ENCODE data around the gene MIER3. TPM values are rescaled to one million over a fixed set of nuclear protein-coding genes. Genes with fewer than 3 reads are reported as not detected.

Gene MIER3
- total RNA-seq, 1 experiment from 2014 or later = 44.8 TPM

DNA sequence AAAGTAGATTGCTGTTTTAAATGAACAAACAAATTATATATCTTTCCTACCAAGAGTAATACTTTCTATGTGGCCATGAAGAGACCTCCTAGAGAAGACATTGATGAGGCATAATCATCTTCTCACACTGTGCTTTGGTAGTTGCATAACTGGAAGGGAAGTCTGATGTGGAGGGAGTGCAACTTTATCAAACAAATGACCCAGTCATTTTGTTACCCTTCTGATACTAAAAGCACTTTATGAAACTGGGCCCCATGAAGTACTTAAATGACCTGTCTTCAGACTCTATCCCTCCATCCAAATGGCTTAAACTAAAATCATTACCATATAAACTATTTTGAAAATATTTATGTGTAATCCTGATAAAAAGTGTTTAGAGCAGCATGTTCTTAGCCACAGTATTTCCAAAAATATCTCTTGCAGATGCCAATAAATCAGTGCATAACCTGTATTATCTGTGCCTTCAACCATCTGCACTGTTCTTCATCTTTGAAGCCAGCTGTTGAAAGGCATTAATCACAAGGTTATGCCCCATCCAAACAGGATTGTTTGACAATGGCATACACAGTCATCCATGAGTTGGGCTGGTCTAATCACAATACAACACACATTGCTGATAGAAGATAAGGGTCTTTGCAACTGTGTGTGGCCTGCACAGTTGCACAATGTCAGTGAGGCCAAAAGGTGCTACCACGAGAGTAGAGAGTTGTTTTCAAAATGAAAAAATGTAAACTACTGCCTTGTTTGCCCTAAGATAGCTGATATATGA lies 31.9 kb upstream of the MIER3 start:
- no peak overlapping the region for H4K91ac ChIP-seq (ENCODE audit: insufficient read length, low read depth, low read length)
- no peaks in the 10 kb centered on the region for H3K4me1 ChIP-seq (ENCODE audit: insufficient read depth, low read length)
- no peak overlapping the region for H4K8ac ChIP-seq (replicated peaks; ENCODE audit: insufficient read length, low read depth, low read length)
- no peak overlapping the region for H3K27ac ChIP-seq (ENCODE audit: insufficient read length, low read depth, low read length)
- no peaks in the 10 kb centered on the region for H3K79me1 ChIP-seq (ENCODE audit: insufficient read depth, low read depth, low read length, poor library complexity, severe bottlenecking)
- no peak overlapping the region for H2BK5ac ChIP-seq (ENCODE audit: insufficient read length, low read length)
- Mint-ChIP-seq H3K36me3 (ENCODE audit: insufficient read depth in 1 of 3, low read depth in 3 of 3) (no peaks in the 10 kb centered on the region), H3K4me3 (no peak overlapping the region), H3K9me3 (no peaks in the 10 kb centered on the region), H3K27me3 (ENCODE audit: low read depth) (no peaks in the 10 kb centered on the region; the same call in 1 of the 2 replicates), H3K27ac (no peak overlapping the region), H3K4me1 (no peaks in the 10 kb centered on the region)
- H3K56ac ChIP-seq (ENCODE audit: insufficient read length, low read depth, low read length) = no peak overlapping the region
- H2AFZ ChIP-seq (ENCODE audit: low read length) = no peak overlapping the region
- no peak overlapping the region for H3K4ac ChIP-seq (ENCODE audit: low read depth, low read length)
- H3K23ac ChIP-seq (ENCODE audit: insufficient read length, low read depth, low read length) = no peak overlapping the region
- H4K5ac ChIP-seq (ENCODE audit: insufficient read length, low read depth, low read length) = no peak overlapping the region
- no peak overlapping the region for H2AK5ac ChIP-seq (ENCODE audit: insufficient read length, low read length)
- no peak overlapping the region for H3K4me2 ChIP-seq (ENCODE audit: insufficient read depth, insufficient read length, low read length)
- H3K9me3 ChIP-seq (ENCODE audit: control insufficient read depth, low read depth, low read length) = no peaks in the 10 kb centered on the region
- H3K27me3 ChIP-seq (ENCODE audit: insufficient read depth, low read length) = no peaks in the 10 kb centered on the region
- H4K20me1 ChIP-seq (ENCODE audit: control insufficient read depth, insufficient read depth, insufficient read length) = no peaks in the 10 kb centered on the region
- H3K23me2 ChIP-seq (ENCODE audit: insufficient read length, low read depth, low read length, poor library complexity, severe bottlenecking) = no peaks in the 10 kb centered on the region
- no peak for DNase-seq
- H2BK15ac ChIP-seq (ENCODE audit: low read depth, low read length) = no peak overlapping the region
- H2BK12ac ChIP-seq (ENCODE audit: insufficient read length, low read depth, low read length) = no peak overlapping the region
- no peak overlapping the region for H3K18ac ChIP-seq (ENCODE audit: insufficient read length, low read depth, low read length)
- no peak overlapping the region for H3T11ph ChIP-seq (ENCODE audit: low read length)
- WGBS (ENCODE audit: extremely low coverage, insufficient read length, low lambda C conversion rate) = no CpG with 5 or more reads among the region's 1 CpG
- H3K14ac ChIP-seq (ENCODE audit: insufficient read depth, low read length) = no peak overlapping the region
- H3K9ac ChIP-seq (ENCODE audit: extremely low read depth, insufficient read length, low read length) = no peak overlapping the region
- H2BK120ac ChIP-seq (ENCODE audit: low read depth, low read length, poor library complexity, severe bottlenecking) = no peak overlapping the region
- H2BK20ac ChIP-seq (ENCODE audit: low read depth, low read length, poor library complexity, severe bottlenecking) = no peak overlapping the region
- TF ChIP-seq, protein P1, sequence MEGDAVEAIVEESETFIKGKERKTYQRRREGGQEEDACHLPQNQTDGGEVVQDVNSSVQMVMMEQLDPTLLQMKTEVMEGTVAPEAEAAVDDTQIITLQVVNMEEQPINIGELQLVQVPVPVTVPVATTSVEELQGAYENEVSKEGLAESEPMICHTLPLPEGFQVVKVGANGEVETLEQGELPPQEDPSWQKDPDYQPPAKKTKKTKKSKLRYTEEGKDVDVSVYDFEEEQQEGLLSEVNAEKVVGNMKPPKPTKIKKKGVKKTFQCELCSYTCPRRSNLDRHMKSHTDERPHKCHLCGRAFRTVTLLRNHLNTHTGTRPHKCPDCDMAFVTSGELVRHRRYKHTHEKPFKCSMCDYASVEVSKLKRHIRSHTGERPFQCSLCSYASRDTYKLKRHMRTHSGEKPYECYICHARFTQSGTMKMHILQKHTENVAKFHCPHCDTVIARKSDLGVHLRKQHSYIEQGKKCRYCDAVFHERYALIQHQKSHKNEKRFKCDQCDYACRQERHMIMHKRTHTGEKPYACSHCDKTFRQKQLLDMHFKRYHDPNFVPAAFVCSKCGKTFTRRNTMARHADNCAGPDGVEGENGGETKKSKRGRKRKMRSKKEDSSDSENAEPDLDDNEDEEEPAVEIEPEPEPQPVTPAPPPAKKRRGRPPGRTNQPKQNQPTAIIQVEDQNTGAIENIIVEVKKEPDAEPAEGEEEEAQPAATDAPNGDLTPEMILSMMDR (conservative IDR thresholded peaks at IDR 0.05) = no peak
- H3K79me2 ChIP-seq (ENCODE audit: insufficient read depth, low read length) = no peaks in the 10 kb centered on the region

All from H9 (cell line).